HepG2 (cell line): ENCODE data around the gene HSDL1. TPM values are rescaled to one million over a fixed set of nuclear protein-coding genes. Genes with fewer than 3 reads are reported as not detected.

ENCODE experiments used
- CCDC6 ChIP-seq: sonication (generic); formaldehyde crosslinking; IDR thresholded peaks from 2 replicates; pipeline ENCODE4 v1.8.1; 2022; ENCODE audit warnings: mild to moderate bottlenecking, missing genetic modification reagents, moderate library complexity
- FOXP1 ChIP-seq, 2 experiments: fragments of 450-650 bp in 1 of 2; IDR thresholded peaks; 2 replicates each; pipeline ENCODE4 v1.6.1; 2017 to 2018; ENCODE audit warnings: antibody characterized with exemption in 1 of 2
- HOXA5 ChIP-seq: sonication (generic); formaldehyde crosslinking; IDR thresholded peaks from 2 replicates; pipeline ENCODE4 v1.4.0; 2020; ENCODE audit warnings: missing genetic modification reagents
- MATR3 ChIP-seq: sonication (generic); formaldehyde crosslinking; IDR thresholded peaks from 2 replicates; pipeline ENCODE4 v1.4.0; 2020; ENCODE audit warnings: missing genetic modification reagents
- MBNL3 ChIP-seq: fragments of 250-450 bp; sonication (Bioruptor Pico); conservative IDR thresholded peaks from 2 replicates; pipeline ENCODE4 v1.8.0; 2022; ENCODE audit warnings: mild to moderate bottlenecking, inconsistent platforms
- NAIF1 ChIP-seq: sonication (generic); formaldehyde crosslinking; IDR thresholded peaks from 2 replicates; pipeline ENCODE4 v1.5.0; 2020; ENCODE audit warnings: mild to moderate bottlenecking, missing genetic modification reagents, borderline replicate concordance
- RFXANK ChIP-seq: IDR thresholded peaks from 2 replicates; pipeline ENCODE4 v1.6.1; 2016
- TAF1 ChIP-seq: sonication (generic); formaldehyde crosslinking; IDR thresholded peaks from 2 replicates; pipeline ENCODE4 v1.4.0; 2020; ENCODE audit warnings: missing genetic modification reagents
- TBX3 ChIP-seq: fragments of 450-650 bp; IDR thresholded peaks from 2 replicates; pipeline ENCODE4 v1.6.1; 2017; ENCODE audit warnings: antibody characterized with exemption, mild to moderate bottlenecking, inconsistent platforms, borderline replicate concordance
- ZBTB7A ChIP-seq: sonication (generic); formaldehyde crosslinking; IDR thresholded peaks from 2 replicates; pipeline ENCODE4 v1.8.0; 2022; ENCODE audit warnings: mild to moderate bottlenecking, missing genetic modification reagents
- ZNF124 ChIP-seq: sonication (generic); formaldehyde crosslinking; IDR thresholded peaks from 2 replicates; pipeline ENCODE4 v1.4.0; 2020; ENCODE audit warnings: missing genetic modification reagents
- ZNF138 ChIP-seq: sonication (generic); formaldehyde crosslinking; IDR thresholded peaks from 2 replicates; pipeline ENCODE4 v1.5.0; 2020; ENCODE audit warnings: mild to moderate bottlenecking, low read depth, missing genetic modification reagents
- ZNF558 ChIP-seq: sonication (generic); formaldehyde crosslinking; IDR thresholded peaks from 2 replicates; pipeline ENCODE4 v1.9.0; 2022; ENCODE audit warnings: mild to moderate bottlenecking, missing genetic modification reagents, borderline replicate concordance
- ZNF710 ChIP-seq: sonication (generic); formaldehyde crosslinking; IDR thresholded peaks from 2 replicates; pipeline ENCODE4 v1.5.0; 2020; ENCODE audit warnings: mild to moderate bottlenecking, missing genetic modification reagents, borderline replicate concordance
- polyA plus RNA-seq, 8 experiments: library from polyadenylated mRNA; depleted of rRNA in 3 of 8; stranded (reverse) in 7 of 8; unstranded in 1 of 8; fragments of >200 nt; fragmentation: Illumina TruSeq in 4 of 8; extraction: Trizol in 4 of 8; gene quantifications; 2 replicates each; pipeline versions ENCODE4 v1.2.1 to v1.2.3, GENCODE V29; 2011 to 2016; ENCODE audit warnings: low read depth in 4 of 8, missing spikeins in 1 of 8, mixed read lengths in 1 of 8; ENCODE audit not compliant: insufficient read depth in 1 of 8
- total RNA-seq, 5 experiments: library from RNA; depleted of rRNA; stranded (reverse); fragments of >200 nt; fragmentation: Illumina TruSeq; extraction: Trizol; gene quantifications; 2 replicates each; pipeline ENCODE4 v1.2.3, GENCODE V29; 2016; ENCODE audit warnings: low read depth in 1 of 5
- TF ChIP-seq, protein P1 (sequence below), 2 experiments: sonication (generic) in 1 of 2; formaldehyde crosslinking in 1 of 2; IDR thresholded peaks; 2 replicates each; pipeline versions ENCODE4 v1.6.1 to v1.9.0; 2014 to 2022; ENCODE audit warnings: antibody characterized with exemption in 1 of 2, borderline replicate concordance in 1 of 2, inconsistent platforms in 1 of 2, low read depth in 1 of 2, missing genetic modification reagents in 1 of 2

The HSDL1 gene
- total and polyA plus RNA-seq, 2 of the 13 experiments (the other 11 are each of a cell fraction or from before 2014, with no cell fraction given): 49.2 to 49.7 TPM

- TF ChIP-seq CCDC6 (CRISPR knock-in tag) (peak; percentile 69; the same call in 1 of the 2 replicates), ZNF124 (CRISPR knock-in tag) (no peak; the same call in 1 of the 2 replicates), ZNF138 (CRISPR knock-in tag) (0 out of 2 replicates have a peak, but pooled peaks have one; percentile 23), RFXANK (CRISPR knock-in tag) (peak; percentile 48; the same call in 1 of the 2 replicates), ZNF710 (CRISPR knock-in tag) (peak; percentile 61; the same call in 1 of the 2 replicates), FOXP1 (IDR thresholded peaks at IDR 0.05) (no peak), FOXP1 (CRISPR knock-in tag; IDR thresholded peaks at IDR 0.05) (no peak), MATR3 (0 out of 2 replicates have a peak, but pooled peaks have one; percentile 20), ZNF558 (CRISPR knock-in tag) (peak; percentile 86; the same call in 1 of the 2 replicates), NAIF1 (CRISPR knock-in tag) (no peak; the same call in 1 of the 2 replicates), ZBTB7A (CRISPR knock-in tag) (peak; percentile 78; the same call in 1 of the 2 replicates), TAF1 (CRISPR knock-in tag) (peak; percentile 75), MBNL3 (CRISPR knock-in tag) (no peak), TBX3 (no peak), HOXA5 (CRISPR knock-in tag) (peak; percentile 29)
- TF ChIP-seq, protein P1, sequence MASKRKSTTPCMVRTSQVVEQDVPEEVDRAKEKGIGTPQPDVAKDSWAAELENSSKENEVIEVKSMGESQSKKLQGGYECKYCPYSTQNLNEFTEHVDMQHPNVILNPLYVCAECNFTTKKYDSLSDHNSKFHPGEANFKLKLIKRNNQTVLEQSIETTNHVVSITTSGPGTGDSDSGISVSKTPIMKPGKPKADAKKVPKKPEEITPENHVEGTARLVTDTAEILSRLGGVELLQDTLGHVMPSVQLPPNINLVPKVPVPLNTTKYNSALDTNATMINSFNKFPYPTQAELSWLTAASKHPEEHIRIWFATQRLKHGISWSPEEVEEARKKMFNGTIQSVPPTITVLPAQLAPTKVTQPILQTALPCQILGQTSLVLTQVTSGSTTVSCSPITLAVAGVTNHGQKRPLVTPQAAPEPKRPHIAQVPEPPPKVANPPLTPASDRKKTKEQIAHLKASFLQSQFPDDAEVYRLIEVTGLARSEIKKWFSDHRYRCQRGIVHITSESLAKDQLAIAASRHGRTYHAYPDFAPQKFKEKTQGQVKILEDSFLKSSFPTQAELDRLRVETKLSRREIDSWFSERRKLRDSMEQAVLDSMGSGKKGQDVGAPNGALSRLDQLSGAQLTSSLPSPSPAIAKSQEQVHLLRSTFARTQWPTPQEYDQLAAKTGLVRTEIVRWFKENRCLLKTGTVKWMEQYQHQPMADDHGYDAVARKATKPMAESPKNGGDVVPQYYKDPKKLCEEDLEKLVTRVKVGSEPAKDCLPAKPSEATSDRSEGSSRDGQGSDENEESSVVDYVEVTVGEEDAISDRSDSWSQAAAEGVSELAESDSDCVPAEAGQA (IDR thresholded peaks at IDR 0.05; ENCODE audit: low read depth): peak; percentile 82
- TF ChIP-seq, protein P1 (CRISPR knock-in tag; IDR thresholded peaks at IDR 0.05; ENCODE audit: borderline replicate concordance): no peak; the same call in 1 of the 2 replicates
Measured at GRCh38 chr16:84116720-84117493, 28.1 kb downstream of the HSDL1 start, which contains the start of gene MBTPS1 (continued).
